Peyer's patch (tissue), 4 donors: ENCODE results near the gene GPC2. TPM values are rescaled to one million over a fixed set of nuclear protein-coding genes. Genes with fewer than 3 reads are reported as not detected.
"Not testable (repeated sequence)": the region's sequence is repeated elsewhere in the genome, so short reads cannot be mapped to it uniquely, and the experiment has no call there.

Experiments used
- DNase-seq, 3 donors: peaks; one replicate each; pipeline ENCODE4 v3.0.0-alpha.2; 2017 to 2019
- H3K27ac ChIP-seq, 4 donors: fragments of 200-600 bp; sonication (generic); one replicate each; pipeline ENCODE4 v1.5.1; 2016 to 2019
- H3K27me3 ChIP-seq, 2 donors: fragments of 200-600 bp; sonication (generic); one replicate each; pipeline ENCODE4 v1.5.1; 2019
- H3K36me3 ChIP-seq, 3 donors: fragments of 200-600 bp; sonication (generic); one replicate each; pipeline ENCODE4 v1.5.1; 2016 to 2019
- H3K4me1 ChIP-seq, 4 donors: fragments of 200-600 bp; sonication (generic); one replicate each; pipeline ENCODE4 v1.5.1; 2016 to 2019
- H3K4me3 ChIP-seq, 4 donors: fragments of 200-600 bp; sonication (generic); 1 replicate in 3 of 4; 2 replicates in 1 of 4; pipeline ENCODE4 v1.5.1; 2016 to 2019; ENCODE audit warnings: mild to moderate bottlenecking in 1 of 4
- H3K9me3 ChIP-seq, 4 donors: fragments of 200-600 bp; sonication (generic); one replicate each; pipeline ENCODE4 v1.5.1; 2016 to 2019; ENCODE audit warnings: mild to moderate bottlenecking in 1 of 4
- POLR2A ChIP-seq, 2 donors: fragments of 450-650 bp; IDR thresholded peaks; one replicate each; pipeline ENCODE4 v1.5.1; 2017; ENCODE audit warnings: antibody characterized with exemption in 2 of 2, mild to moderate bottlenecking in 2 of 2, moderate library complexity in 2 of 2
- total RNA-seq, 4 donors: library from RNA; depleted of rRNA; stranded (reverse); fragments of >200 nt; gene quantifications; one replicate each; pipeline ENCODE4 v1.1.0, GENCODE V29; 2016
- TF ChIP-seq, protein P1 (sequence below), 6 experiments: fragments of 450-650 bp in 4 of 6; fragments of 200-600 bp in 2 of 6; sonication (generic) in 1 of 6; IDR thresholded peaks; one replicate each; pipeline ENCODE4 v1.5.1; 2017 to 2019; ENCODE audit warnings: antibody characterized with exemption in 6 of 6, mild to moderate bottlenecking in 3 of 6, moderate library complexity in 1 of 6

Gene GPC2
- total RNA-seq, 4 donors from 2014 or later, result 3.8 to 16.5 (median 6.7) TPM; not detected in 1

DNA sequence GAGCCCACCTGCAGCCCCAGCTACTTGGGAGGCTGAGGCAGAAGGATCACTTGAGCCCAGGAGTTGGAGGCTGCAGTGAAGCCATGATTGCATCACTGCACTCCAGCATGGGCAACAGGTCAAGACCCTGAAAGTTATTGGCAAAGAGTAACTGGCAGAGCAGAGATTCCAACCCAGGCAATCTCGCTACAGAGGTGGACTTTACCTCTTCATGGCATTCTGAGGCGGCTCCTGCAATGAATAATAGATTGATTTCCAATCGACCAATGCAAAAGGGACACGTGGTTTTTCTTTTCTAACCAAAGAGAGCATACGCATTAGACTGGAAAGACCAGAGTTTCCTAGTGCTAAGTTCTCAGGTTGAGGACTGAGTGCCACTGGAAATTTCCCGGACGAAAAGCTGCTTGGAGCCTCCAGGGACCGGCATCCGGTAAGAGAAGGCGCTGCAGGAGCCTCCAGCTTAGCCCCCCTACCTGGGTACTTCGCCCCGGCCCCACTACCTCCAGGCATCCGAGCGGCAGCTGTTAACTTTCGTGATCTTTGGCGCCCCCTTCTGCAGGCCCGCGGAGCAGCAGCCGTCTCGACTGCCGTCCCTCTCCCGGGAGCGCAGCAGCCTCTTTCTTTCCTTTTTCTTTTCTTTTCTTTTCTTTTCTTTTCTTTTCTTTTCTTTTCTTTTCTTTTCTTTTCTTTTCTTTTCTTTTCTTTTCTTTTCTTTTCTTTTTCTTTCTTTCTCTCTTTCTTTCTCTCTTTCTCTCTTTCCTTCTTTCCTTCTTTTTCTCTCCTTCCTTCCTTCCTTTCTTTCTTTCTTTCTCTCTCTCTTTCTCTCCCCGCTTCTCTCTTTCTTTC is 46.4 kb downstream of the GPC2 start:
- Histone ChIP-seq H3K27me3 (no peaks in the 10 kb centered on the region), H3K4me1 (peaks cover 0 to 41% (median 5%) of the 10 kb centered on the region in 4 donors), H3K4me3 (peak overlapping the region in 2 of 4 donors; percentile 45 to 46), H3K9me3 (no peaks in the 10 kb centered on the region), H3K36me3 (no peaks in the 10 kb centered on the region), H3K27ac (peak overlapping the region in 3 of 4 donors; percentile 62 to 82 (median 74))
- peak; percentile 83 to 93 (median 92) for DNase-seq
- TF ChIP-seq POLR2A (IDR thresholded peaks at IDR 0.05), result peak; percentile 32 to 59
- TF ChIP-seq, protein P1, sequence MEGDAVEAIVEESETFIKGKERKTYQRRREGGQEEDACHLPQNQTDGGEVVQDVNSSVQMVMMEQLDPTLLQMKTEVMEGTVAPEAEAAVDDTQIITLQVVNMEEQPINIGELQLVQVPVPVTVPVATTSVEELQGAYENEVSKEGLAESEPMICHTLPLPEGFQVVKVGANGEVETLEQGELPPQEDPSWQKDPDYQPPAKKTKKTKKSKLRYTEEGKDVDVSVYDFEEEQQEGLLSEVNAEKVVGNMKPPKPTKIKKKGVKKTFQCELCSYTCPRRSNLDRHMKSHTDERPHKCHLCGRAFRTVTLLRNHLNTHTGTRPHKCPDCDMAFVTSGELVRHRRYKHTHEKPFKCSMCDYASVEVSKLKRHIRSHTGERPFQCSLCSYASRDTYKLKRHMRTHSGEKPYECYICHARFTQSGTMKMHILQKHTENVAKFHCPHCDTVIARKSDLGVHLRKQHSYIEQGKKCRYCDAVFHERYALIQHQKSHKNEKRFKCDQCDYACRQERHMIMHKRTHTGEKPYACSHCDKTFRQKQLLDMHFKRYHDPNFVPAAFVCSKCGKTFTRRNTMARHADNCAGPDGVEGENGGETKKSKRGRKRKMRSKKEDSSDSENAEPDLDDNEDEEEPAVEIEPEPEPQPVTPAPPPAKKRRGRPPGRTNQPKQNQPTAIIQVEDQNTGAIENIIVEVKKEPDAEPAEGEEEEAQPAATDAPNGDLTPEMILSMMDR (IDR thresholded peaks at IDR 0.05), result peak; percentile 81 to 96 (median 91)

DNA sequence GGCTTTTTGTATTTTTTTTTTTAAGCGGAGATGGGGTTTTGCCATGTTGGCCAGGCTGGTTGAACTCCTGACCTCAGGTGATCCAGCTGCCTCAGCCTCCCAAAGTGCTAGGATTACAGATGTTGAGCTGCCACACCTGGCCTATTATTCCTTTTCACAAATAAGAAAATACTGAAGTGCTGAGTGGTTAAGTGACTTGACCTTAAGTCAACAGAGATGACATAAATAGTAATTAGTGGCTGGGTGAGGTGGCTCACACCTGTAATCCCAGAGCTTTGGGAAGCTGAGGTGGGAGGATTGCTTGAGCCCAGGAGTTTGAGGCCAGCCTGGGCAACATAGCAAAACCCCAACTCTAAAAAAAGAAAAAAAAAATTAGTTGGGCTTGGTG is 47.0 kb downstream of the GPC2 start:
- peak overlapping the region in 3 of 4 donors; percentile 62 to 82 (median 74) for H3K27ac ChIP-seq
- H3K4me1 ChIP-seq, result peaks cover 0 to 47% (median 11%) of the 10 kb centered on the region in 4 donors
- H3K4me3 ChIP-seq, result peak overlapping the region in 1 of 4 donors; percentile 45
- not testable (repeated sequence) for H3K36me3 ChIP-seq, H3K9me3 ChIP-seq, H3K27me3 ChIP-seq, DNase-seq

DNA sequence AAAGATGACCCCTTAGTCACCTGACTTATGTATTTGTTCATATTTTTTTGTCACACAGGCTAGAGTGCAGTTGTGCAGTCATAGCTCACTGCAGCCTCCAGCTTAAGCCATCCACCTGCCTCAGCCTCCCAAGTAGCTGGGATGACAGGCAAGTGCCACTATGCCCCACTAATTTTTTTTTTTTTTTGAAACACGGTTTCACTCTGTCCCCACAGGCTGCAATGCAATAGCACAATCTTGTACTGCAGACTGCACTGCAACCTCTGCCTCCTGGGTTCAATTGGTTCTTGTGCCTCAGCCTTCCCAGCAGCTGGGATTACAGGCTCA is 48.6 kb downstream of the GPC2 start:
- H3K4me1 ChIP-seq, result peaks cover 0 to 57% (median 11%) of the 10 kb centered on the region in 4 donors

DNA sequence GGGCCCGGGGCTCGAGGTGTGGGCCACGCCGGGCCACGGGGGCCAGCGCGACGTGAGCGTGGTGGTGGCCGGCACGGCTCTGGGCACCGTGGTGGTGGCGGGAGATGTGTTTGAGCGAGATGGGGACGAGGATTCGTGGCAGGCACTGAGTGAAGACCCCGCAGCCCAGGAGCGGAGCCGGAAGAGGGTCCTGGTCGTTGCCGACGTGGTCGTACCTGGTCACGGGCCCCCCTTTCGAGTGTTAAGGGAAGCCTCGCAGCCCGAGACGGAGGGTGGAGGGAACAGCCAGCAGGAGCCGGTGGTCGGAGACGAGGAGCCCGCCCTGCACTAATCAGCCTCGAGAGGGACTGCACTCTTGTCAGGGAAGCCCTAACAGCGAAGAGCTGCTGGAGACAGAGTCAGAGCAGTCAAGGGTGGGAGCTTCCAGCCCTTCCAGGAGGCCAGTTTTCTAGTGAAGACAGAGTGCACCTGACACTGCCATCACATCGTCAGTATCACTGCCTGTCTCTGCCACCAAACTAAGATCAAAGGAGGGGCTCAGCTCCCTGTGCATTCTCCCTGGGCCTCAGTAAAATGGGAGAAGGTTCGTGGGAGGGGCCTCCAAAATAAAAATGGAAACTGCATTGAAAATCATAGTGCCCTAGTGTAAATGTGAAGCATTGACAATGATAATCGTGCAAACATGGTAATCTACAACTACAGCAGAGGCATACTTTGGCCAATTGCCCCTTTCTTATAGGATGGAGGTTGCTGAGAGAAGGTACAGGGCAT is 49.1 kb downstream of the GPC2 start:
- Histone ChIP-seq H3K36me3 (no peaks in the 10 kb centered on the region), H3K9me3 (no peaks in the 10 kb centered on the region), H3K27ac (peak overlapping the region; percentile 97 to 99 (median 98)), H3K27me3 (no peaks in the 10 kb centered on the region), H3K4me3 (peak overlapping the region; percentile 65 to 97 (median 92)), H3K4me1 (peaks cover 0 to 57% (median 11%) of the 10 kb centered on the region in 4 donors)
- TF ChIP-seq POLR2A (IDR thresholded peaks at IDR 0.05), result no peak
- TF ChIP-seq, protein P1 (IDR thresholded peaks at IDR 0.05), result peak in 1 of 6 experiments; percentile 2
- DNase-seq, result peak; percentile 25 to 61 (median 57)

More for the DNA sequence above, 48.6 kb downstream of the GPC2 start:
- Histone ChIP-seq H3K9me3 (no peaks in the 10 kb centered on the region), H3K27me3 (no peaks in the 10 kb centered on the region), H3K27ac (peak overlapping the region in 2 of 4 donors; percentile 98 to 99), H3K36me3 (no peaks in the 10 kb centered on the region), H3K4me3 (no peak overlapping the region)
- DNase-seq, result no peak
- no peak for TF ChIP-seq POLR2A (IDR thresholded peaks at IDR 0.05)
- TF ChIP-seq, protein P1 (IDR thresholded peaks at IDR 0.05), result no peak

DNA sequence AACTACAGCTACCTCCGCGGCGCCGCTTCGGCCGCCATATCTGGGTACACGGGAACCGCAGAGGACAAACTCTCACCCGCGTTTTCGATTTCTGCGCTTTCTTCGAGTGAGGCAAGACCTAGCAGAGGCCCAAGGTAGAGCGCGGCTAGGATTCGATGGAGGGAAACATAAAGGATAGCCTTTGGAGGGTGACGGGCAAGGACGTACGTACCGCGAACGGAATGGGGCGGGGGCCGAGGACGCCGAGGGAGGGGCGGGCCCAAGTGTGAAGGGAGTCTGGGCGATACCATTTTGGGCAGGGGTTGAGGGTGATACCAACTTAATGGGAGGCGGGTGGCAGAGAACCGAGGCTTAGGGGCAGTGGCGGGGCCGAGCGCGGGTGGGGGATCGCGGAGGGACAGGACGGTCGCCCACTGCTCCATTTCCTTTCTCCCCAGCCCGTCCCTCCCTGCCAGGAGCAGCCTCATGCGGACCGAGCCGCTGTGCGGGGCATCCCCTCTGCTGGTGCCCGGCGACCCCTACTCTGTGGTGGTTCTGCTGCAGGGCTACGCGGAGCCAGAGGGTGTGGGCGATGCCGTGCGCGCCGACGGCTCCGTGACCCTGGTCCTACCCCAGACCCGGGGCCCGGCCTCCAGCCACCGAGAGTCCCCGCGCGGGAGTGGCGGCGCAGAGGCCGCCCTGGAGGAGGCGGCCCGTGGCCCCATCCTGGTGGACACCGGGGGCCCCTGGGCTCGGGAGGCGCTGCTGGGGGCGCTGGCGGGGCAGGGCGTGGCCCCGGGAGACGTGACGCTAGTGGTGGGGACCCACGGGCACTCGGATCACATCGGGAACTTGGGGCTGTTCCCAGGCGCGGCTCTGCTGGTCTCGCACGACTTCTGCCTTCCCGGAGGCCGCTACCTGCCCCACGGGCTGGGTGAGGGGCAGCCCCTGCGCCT is 50.0 kb downstream of the GPC2 start, which contains the start of gene MBLAC1:
Gene MBLAC1, plus strand, starts transcription at position 37 of the 935 bp plus-strand sequence. Its CDS starts 429 bp downstream, at position 466.
- peak; percentile 79 to 85 for TF ChIP-seq POLR2A (IDR thresholded peaks at IDR 0.05)
- TF ChIP-seq, protein P1 (IDR thresholded peaks at IDR 0.05), result no peak
- H3K27me3 ChIP-seq, result no peaks in the 10 kb centered on the region
- H3K36me3 ChIP-seq, result no peaks in the 10 kb centered on the region
- H3K4me3 ChIP-seq, result peak within 1 kb of the TSS; percentile 65 to 97 (median 92)
- H3K4me1 ChIP-seq, result peaks cover 0 to 53% (median 11%) of the 10 kb centered on the region in 4 donors
- peak; percentile 92 to 96 (median 93) for DNase-seq
- no peaks in the 10 kb centered on the region for H3K9me3 ChIP-seq
- H3K27ac ChIP-seq, result peak within 1 kb of the TSS; percentile 97 to 99 (median 98)
